Measurements from ENCODE around the gene NCKAP5L.
"Not testable (repeated sequence)": the region's sequence is repeated elsewhere in the genome, so short reads cannot be mapped to it uniquely, and the experiment has no call there.

NCKAP5L gene

DNA sequence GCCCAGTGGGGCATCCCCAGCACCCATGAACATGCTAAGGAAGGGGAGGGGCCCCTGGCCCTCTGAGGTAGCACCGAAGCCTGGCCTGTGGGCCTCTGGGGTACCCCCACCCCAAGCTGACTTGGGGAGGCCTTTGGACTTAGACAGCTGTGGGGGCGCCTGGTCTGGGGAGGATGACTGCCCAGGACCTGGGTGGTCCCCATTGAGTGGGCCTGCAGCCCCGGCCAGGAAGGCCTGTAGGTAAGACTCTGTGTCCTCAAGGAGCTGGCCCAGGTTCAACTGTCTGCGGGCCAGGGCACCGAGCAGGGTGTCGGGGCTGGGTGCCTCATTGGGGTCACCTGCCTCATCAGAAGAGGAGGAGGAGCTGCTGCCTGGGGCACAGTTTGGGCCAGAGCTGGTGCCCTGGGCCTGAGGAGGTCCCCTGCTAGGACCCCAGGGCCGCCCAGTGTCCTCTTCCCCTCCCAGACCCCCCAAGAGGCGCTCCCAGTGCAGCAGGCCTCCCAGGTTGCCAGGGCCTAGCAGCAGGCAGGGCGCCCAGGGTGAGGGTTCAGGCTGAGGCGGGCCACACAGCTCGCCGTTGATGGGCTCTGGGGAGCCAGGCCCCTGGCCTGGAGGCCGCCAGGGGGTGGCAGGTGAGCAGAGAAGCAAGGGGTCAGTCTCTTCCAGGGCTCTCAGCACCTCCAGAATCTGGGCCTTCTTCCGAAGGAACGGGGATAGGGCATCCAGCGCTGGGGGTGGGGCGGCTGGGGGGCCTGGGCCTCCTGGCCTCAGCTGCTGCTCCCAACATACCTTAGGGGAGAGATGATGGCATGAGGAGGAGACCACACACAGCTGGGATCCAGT is 31.4 kb downstream of the NCKAP5L start:
- DNase-seq, result no peak

- no peak for DNase-seq
These were observed 32.1 kb downstream of the NCKAP5L start for GRCh38 chr12:49796155-49796554.

GRCh38 chr12:49795654-49796105 is 32.5 kb downstream of the NCKAP5L start:
- DNase-seq, result no peak

GRCh38 chr12:49794811-49795653 is 33.2 kb downstream of the NCKAP5L start:
- no peak for DNase-seq

DNA sequence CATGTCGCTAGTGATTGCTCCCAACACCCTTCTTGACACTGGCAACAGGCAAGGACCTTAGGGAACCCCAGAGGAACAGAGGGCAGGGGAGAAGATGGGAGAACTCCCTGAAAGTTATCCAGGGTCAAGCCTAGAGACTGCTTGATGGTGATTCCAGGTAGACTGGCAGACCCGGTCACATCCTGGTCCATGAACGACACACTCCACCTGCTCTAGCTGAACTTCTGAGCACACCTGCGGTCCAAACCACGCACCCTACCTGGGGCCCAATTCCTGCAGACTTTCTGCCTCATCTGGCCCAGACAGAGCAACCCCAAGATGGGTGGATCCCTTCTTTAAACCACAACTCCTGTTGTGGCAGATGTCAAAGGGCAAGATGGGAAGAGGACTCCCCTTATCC is 34.2 kb downstream of the NCKAP5L start:
- DNase-seq, result no peak

- no peak for DNase-seq
These were observed 34.6 kb downstream of the NCKAP5L start for GRCh38 chr12:49793620-49794019.

DNA sequence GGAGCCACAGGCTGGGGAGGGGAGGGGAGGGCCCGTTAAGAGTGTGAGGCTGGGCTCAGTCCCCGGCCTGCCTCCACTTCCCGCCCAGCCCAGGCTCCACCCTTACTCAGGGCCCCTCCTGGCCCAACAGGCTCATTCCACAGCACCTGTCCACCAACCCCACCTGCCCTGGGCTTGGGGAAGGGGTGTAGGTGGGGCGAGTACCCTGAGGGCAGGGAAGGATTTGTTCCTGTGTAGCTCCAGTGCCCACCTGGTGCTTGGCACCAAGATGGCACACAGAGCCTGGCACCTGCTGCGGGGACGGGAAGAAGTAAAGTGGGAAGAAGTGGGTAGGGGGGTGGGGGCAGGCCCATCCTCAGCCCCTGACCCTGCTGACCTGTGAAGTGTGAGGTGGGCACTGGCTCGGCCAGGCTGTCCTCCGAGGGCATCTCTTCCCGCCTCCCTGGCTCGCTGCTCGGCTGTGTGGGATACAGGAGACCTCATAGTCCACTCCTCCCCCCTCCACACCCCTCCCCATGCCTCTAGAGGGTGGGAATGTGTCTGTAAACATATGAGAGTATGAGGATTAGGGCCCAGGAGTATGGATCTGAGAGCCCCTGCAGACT is 35.1 kb downstream of the NCKAP5L start:
- DNase-seq, result no peak

GRCh38 chr12:49792181-49792970 is 35.8 kb downstream of the NCKAP5L start:
- DNase-seq, result no peak

GRCh38 chr12:49791700-49792099 is 36.5 kb downstream of the NCKAP5L start:
- DNase-seq, result no peak

- DNase-seq, result no peak
These were observed 37.3 kb downstream of the NCKAP5L start for GRCh38 chr12:49790741-49791555.

DNA sequence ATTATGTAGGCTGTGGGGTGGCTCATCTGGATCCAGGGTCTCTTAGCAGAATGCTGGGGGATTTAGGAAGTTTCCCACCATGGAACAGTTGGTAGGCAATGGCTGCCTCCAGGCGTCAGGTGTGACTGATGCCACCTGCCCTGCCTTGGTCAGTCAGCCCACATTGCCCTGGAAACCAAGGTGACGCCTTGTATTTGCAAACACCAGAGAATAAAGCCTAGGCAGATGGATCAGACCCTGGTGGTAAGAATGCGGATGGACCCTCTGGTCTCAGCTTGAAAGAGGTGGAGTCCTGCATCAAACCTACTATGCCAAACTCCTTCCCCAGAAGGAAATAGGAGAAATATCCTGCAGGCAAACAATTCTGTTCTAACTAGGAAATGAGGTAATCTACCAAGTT is 38.2 kb downstream of the NCKAP5L start:
- no peak for DNase-seq

DNA sequence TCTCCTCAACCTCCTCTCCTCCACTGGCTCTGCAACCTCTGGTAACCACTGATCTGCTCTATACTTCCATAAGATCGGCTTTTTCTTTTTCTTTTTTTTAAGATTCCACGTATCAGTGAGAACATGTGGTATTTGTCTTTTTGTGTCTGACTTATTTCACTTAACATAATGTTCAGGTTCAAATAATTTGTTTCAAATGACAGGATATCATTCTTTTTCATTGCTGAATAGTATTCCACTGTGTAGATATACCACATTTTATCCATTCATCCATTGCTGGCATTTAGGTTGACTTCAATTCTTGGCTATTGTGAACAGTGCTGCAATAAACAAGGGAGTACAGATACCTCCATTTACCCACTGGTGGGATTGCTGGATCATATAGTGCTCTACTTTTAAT is 40.5 kb downstream of the NCKAP5L start:
- no peak for DNase-seq

- no peak for DNase-seq
These were observed 43.3 kb downstream of the NCKAP5L start for GRCh38 chr12:49784756-49785409.

DNA sequence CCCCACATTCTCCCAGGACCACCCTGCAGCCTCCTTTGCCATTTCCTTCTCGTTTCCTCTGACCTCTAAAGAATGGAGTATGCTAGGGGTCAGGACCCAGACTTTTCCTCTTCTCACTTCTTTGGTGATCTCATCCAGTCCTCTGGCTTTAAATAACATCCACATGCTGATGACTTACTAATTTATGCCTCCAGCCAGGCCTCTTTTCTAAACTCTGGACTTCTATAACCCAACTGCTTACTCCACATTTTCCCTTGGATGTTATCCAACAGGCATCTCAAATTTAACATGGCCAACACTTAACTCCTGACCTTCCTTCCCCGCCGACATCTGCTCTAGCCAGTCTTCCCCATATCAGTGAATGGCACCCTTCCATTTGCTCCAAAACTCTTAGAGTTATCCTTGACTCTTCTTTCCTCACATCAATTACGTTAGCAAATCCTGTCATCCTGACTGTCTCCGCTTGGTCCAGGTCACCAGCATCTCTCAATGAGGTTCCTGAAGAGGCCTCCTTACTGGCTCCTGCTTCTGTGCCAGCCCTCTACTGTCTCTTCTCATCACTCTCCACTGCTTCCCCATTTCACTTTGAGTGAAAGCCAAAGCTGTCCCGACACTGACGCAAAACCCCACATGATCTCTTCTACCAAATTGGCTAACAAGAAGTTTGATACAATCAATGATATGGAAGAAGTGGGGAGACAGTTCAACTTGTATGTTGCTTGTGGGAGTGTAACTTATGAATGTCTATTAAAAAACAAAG is 44.1 kb downstream of the NCKAP5L start:
- DNase-seq, result peak; percentile 14

GRCh38 chr12:49780914-49781313 is 47.3 kb downstream of the NCKAP5L start:
- not testable (repeated sequence) for DNase-seq

GRCh38 chr12:49779581-49779980 is 48.6 kb downstream of the NCKAP5L start:
- no peak for DNase-seq

DNA sequence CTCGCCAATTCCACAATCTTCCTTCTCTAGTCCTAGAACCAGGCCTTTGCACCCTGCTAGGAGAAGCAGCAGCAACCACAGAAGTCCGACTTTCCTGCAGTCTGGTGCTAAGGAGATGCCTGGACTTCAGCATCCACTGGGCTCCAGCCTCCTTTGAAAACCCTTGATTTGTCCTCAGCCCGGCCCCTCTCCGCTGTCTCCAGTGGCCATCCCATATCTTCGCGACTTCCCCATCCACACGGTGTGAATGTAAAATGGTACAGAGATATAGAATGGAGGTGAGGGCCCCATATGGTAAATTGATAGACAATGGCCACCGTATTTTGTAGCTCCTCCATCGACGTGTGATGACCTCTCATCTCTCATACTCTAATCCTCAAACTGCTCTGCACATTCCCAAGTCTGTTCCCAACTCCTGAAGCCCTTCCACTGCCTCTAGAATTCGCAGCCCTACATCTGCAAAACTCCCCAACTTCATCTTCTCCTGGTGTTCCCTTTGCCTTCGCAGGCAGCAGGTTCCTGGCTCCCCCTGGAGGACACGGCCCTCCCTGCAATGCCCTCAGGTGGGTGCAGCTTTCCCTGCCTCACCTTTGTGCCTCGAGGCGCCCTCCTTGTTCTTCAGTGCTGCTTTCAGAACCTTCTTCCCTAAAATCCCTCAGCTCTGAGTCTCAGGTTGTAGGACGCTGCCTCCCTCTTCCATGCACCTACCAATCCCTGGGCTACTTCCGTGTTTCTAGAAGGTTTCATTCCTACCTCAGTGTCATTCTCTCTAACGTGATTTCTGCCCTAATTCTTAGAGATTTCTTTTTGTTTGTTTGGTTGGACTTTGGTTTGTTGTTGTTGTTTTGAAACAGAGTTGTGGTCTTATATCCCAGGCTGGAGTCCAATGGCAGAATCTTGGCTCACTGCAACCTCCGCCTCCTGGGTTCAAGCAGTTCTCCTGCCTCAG is 50.1 kb downstream of the NCKAP5L start:
- no peak for DNase-seq

- no peak for DNase-seq
These were observed 50.9 kb downstream of the NCKAP5L start for GRCh38 chr12:49777341-49777740.

- no peak for DNase-seq
These were observed 51.4 kb downstream of the NCKAP5L start for GRCh38 chr12:49776858-49777257.

Measured in NCI-H2227 treated with DMSO at 0.1 percent for 48 hours (cell line).